GM12878 (cell line): ENCODE results near the gene RAMP1. TPM values are rescaled to one million over a fixed set of nuclear protein-coding genes. Genes with fewer than 3 reads are reported as not detected.

ENCODE experiments used
- ATAC-seq: fragments of 200-7000 bp; cut with Tn5 transposase; 3 replicates; pipeline ENCODE4 v1.9.1; 2020; ENCODE audit warnings: mild to moderate bottlenecking, moderate library complexity
- BruUV-seq: library from RNA; stranded (reverse); fragments of 400-500 nt; replicated peaks from 2 replicates; lab custom pipeline; 2021; lab: Mats Ljungman, UMichigan
- CTCF ChIA-PET: fragments of 300-600 bp; sonication (Branson Sonifier 250); formaldehyde crosslinking; extraction: SDS; loops from one replicate; lab custom pipeline; 2021; ENCODE audit warnings: inconsistent platforms; lab: Yijun Ruan, JAX
- POLR2A ChIA-PET: fragments of 350-600 bp; formaldehyde crosslinking; extraction: SDS; loops from one replicate; lab custom pipeline; 2021; ENCODE audit warnings: inconsistent platforms; lab: Charles Lee
- RAD21 ChIA-PET: fragments of 300-600 bp; sonication (Branson Sonifier 250); formaldehyde crosslinking; loops from one replicate; lab custom pipeline; 2023; ENCODE audit warnings: antibody characterized with exemption; ENCODE audit not compliant: unreplicated experiment; lab: Charles Lee
- SMC1A ChIA-PET: fragments of 300-600 bp; sonication (Branson Sonifier 250); formaldehyde crosslinking; loops from one replicate; lab custom pipeline; 2023; ENCODE audit not compliant: unreplicated experiment, uncharacterized antibody; lab: Charles Lee
- DNase-seq: peaks from one replicate; pipeline ENCODE4 v3.0.0-alpha.2; 2011; ENCODE audit warnings: low read depth, low spot score
- FAIRE-seq: peaks from 3 replicates; lab custom pipeline; 2011; peaks lifted over from hg19 to GRCh38; lab: Jason Lieb, UNC
- H2AFZ ChIP-seq: 2 replicates; pipeline ENCODE4 v1.6.0; 2011; ENCODE audit warnings: low read depth, low read length, control low read depth; ENCODE audit not compliant: control insufficient read depth
- H3K27ac ChIP-seq: 2 replicates; pipeline ENCODE4 v1.5.1; 2011; ENCODE audit warnings: control low read depth; ENCODE audit not compliant: control insufficient read depth, insufficient read depth
- H3K27me3 ChIP-seq, 2 experiments: replicated peaks in 1 of 2; 2 replicates each; pipeline versions ENCODE4 v1.6.0 to v1.6.1; 2011; ENCODE audit warnings: low read length in 1 of 2; ENCODE audit not compliant: control insufficient read depth in 2 of 2, insufficient read depth in 2 of 2
- H3K36me3 ChIP-seq, 2 experiments: 2 replicates each; pipeline ENCODE4 v1.5.1; 2011; ENCODE audit warnings: low read length in 1 of 2; ENCODE audit not compliant: control insufficient read depth in 2 of 2, insufficient read depth in 2 of 2
- H3K4me1 ChIP-seq: 2 replicates; pipeline ENCODE4 v1.6.1; 2011; ENCODE audit warnings: mild to moderate bottlenecking, low read length, moderate library complexity, mixed read lengths; ENCODE audit not compliant: control insufficient read depth, insufficient read depth
- H3K4me2 ChIP-seq: 2 replicates; pipeline ENCODE4 v1.6.0; 2011; ENCODE audit warnings: control low read depth; ENCODE audit not compliant: control insufficient read depth, insufficient read depth
- H3K4me3 ChIP-seq: fragments of 200-600 bp; sonication (generic); 2 replicates; pipeline ENCODE4 v1.5.1; 2016
- H3K79me2 ChIP-seq: 2 replicates; pipeline ENCODE4 v1.6.0; 2011; ENCODE audit warnings: low read length; ENCODE audit not compliant: control insufficient read depth, insufficient read depth
- H3K9ac ChIP-seq: 2 replicates; pipeline ENCODE4 v1.8.0; 2011; ENCODE audit warnings: low read length, control low read depth, mixed read lengths; ENCODE audit not compliant: control insufficient read depth, insufficient read depth
- H3K9me3 ChIP-seq: replicated peaks from 3 replicates; pipeline ENCODE4 v1.5.1; 2011; ENCODE audit warnings: mild to moderate bottlenecking, low read length; ENCODE audit not compliant: control insufficient read depth, insufficient read depth
- H4K20me1 ChIP-seq: 2 replicates; pipeline ENCODE4 v1.6.0; 2011; ENCODE audit not compliant: control insufficient read depth, insufficient read depth
- ATF2 ChIP-seq: IDR thresholded peaks from 2 replicates; pipeline ENCODE4 v1.6.1; 2012; ENCODE audit warnings: low read length, inconsistent platforms
- BCLAF1 ChIP-seq: fragments of 450-650 bp; IDR thresholded peaks from 2 replicates; pipeline ENCODE4 v1.6.1; 2017; ENCODE audit warnings: antibody characterized with exemption, mild to moderate bottlenecking, moderate library complexity
- CEBPB ChIP-seq, 2 experiments: fragments of 150-350 bp in 1 of 2; IDR thresholded peaks; 2 replicates each; pipeline ENCODE4 v1.6.1; 2012 to 2014; ENCODE audit warnings: low read depth in 2 of 2, low read length in 2 of 2, borderline replicate concordance in 1 of 2, inconsistent platforms in 1 of 2
- CREB1 ChIP-seq: IDR thresholded peaks from 2 replicates; pipeline ENCODE4 v1.6.1; 2012; ENCODE audit warnings: low read depth, mild to moderate bottlenecking, inconsistent platforms
- CTCF ChIP-seq, 3 experiments: IDR thresholded peaks in 2 of 3; conservative IDR thresholded peaks in 1 of 3; 2 replicates each; pipeline ENCODE4 v1.5.1; 2011; ENCODE audit warnings: low read depth in 3 of 3, low read length in 3 of 3, mild to moderate bottlenecking in 3 of 3, control low read depth in 2 of 3, moderate library complexity in 2 of 3, inconsistent platforms in 1 of 3, mixed read lengths in 1 of 3; ENCODE audit not compliant: control insufficient read depth in 2 of 3, insufficient read depth in 1 of 3; ENCODE audit errors: extremely low read depth in 1 of 3
- CUX1 ChIP-seq: IDR thresholded peaks from 2 replicates; pipeline ENCODE4 v1.6.1; 2012; ENCODE audit warnings: improper control_type of control experiment, low read depth, low read length; ENCODE audit not compliant: insufficient replicate concordance
- IRF5 ChIP-seq: fragments of 450-650 bp; IDR thresholded peaks from 2 replicates; pipeline ENCODE4 v1.6.1; 2017; ENCODE audit warnings: borderline replicate concordance
- KDM1A ChIP-seq: fragments of 200-600 bp; sonication (generic); IDR thresholded peaks from 2 replicates; pipeline ENCODE4 v1.6.1; 2016; ENCODE audit warnings: borderline replicate concordance
- LARP7 ChIP-seq: fragments of 450-650 bp; IDR thresholded peaks from 2 replicates; pipeline ENCODE4 v1.6.1; 2017; ENCODE audit warnings: mild to moderate bottlenecking
- SMAD5 ChIP-seq: IDR thresholded peaks from 2 replicates; pipeline ENCODE4 v1.6.1; 2016; ENCODE audit warnings: antibody characterized with exemption, low read depth
- STAT3 ChIP-seq: IDR thresholded peaks from 2 replicates; pipeline ENCODE4 v1.6.1; 2011; ENCODE audit warnings: low read depth, low read length, improper control_type of control experiment
- WGBS: methylation state at CpG from one replicate; pipeline ENCODE4 v1.1.6; 2016; ENCODE audit warnings: low lambda C conversion rate; ENCODE audit not compliant: insufficient replicate concordance, insufficient coverage; ENCODE audit errors: missing lambda C conversion rate; 5-methylcytosine and 5-hydroxymethylcytosine counted together
- in situ Hi-C: fragments of 300-500 bp; cut with MboI; formaldehyde crosslinking; loops from 9 replicates; pipeline ENCODE4 v1.14.3; 2018; ENCODE audit warnings: mixed read lengths
- intact Hi-C: fragments of 100-400 bp; cut with micrococcal nuclease; formaldehyde crosslinking; loops from one replicate; pipeline ENCODE4 v1.14.2; 2022; ENCODE audit not compliant: unreplicated experiment
- polyA plus RNA-seq, 11 experiments: library from polyadenylated mRNA; depleted of rRNA in 4 of 11; unstranded in 6 of 11; stranded (reverse) in 5 of 11; fragments of >200 nt; fragmentation: Nextera tagmentation in 4 of 11; fragmentation: Illumina TruSeq in 1 of 11; extraction: Ambion mirVana in 4 of 11; extraction: Trizol in 1 of 11; gene quantifications; 1 replicate in 1 of 11; 2 replicates in 10 of 11; pipeline versions ENCODE4 v1.2.1 to v1.2.3, GENCODE V29; 2011 to 2016; ENCODE audit warnings: inconsistent platforms in 2 of 11, missing spikeins in 2 of 11, low read depth in 1 of 11
- total RNA-seq, 4 experiments: library from RNA; depleted of rRNA in 3 of 4; stranded (reverse); fragments of >200 nt in 3 of 4; fragmentation: Illumina TruSeq in 1 of 4; extraction: Trizol in 1 of 4; gene quantifications; 2 replicates each; pipeline versions ENCODE4 v1.2.1 to v1.2.3, GENCODE V29; 2013 to 2021

The RAMP1 gene
- total and polyA plus RNA-seq, 10 of the 15 experiments (the other 5 are each of a cell fraction or from before 2014, with no cell fraction given) = 0.11 to 0.19 (median 0.12) TPM; not detected in 7

- ChIA-PET POLR2A (interaction anchor here (1.1 kb wide), 1 partner anchor 41 kb away, joined by 3 read pairs; no protein-coding TSS in a partner anchor), RAD21 (interaction anchor here (0.6 kb wide), 1 partner anchor 22 kb away, joined by 3 read pairs; no protein-coding TSS in a partner anchor), SMC1A (no interaction called here)
- WGBS = 25% methylated on average over 4 of the region's 4 CpGs
- Histone ChIP-seq H3K9ac (no peak overlapping the region), H3K4me1 (peaks cover 4% of the 10 kb centered on the region; the same call in 1 of the 2 replicates)
- TF ChIP-seq CEBPB (IDR thresholded peaks at IDR 0.05; ENCODE audit: borderline replicate concordance in 1 of 2, low read depth in 2 of 2, low read length in 2 of 2) (no peak), CREB1 (no peak), BCLAF1 (no peak), STAT3 (no peak), ATF2 (no peak), KDM1A (no peak), IRF5 (no peak), CTCF (IDR thresholded peaks at IDR 0.05 in 2 of 3, conservative IDR thresholded peaks at IDR 0.05 in 1 of 3; ENCODE audit: control insufficient read depth in 2 of 3, extremely low read depth in 1 of 3, insufficient read depth in 1 of 3, low read depth in 3 of 3, low read length in 3 of 3) (no peak), LARP7 (no peak), CUX1 (no peak), SMAD5 (no peak)
- TF ChIP-seq, all 136 proteins: peak for 0
- Histone ChIP-seq H2AFZ (no peak overlapping the region), H3K4me2 (no peak overlapping the region), H3K27ac (no peak overlapping the region), H4K20me1 (no peaks in the 10 kb centered on the region), H3K36me3 (no peaks in the 10 kb centered on the region), H3K79me2 (no peaks in the 10 kb centered on the region), H3K27me3 (no peaks in the 10 kb centered on the region), H3K9me3 (no peaks in the 10 kb centered on the region; the same call in 2 of the 3 replicates), H3K4me3 (no peak overlapping the region)
- CTCF ChIA-PET = no interaction called here
- DNase-seq = no peak
- intact Hi-C loops = no loop called here
- in situ Hi-C loops = no loop called here
- FAIRE-seq = no peak
- no peak for ATAC-seq
- no TSS peak for BruUV-seq
These were observed 68.6 kb downstream of the RAMP1 start for GRCh38 chr2:237927986-237928385.
